Brain microvascular endothelial cell (primary cell): ENCODE results near the gene IL31RA.

Experiments
- DNase-seq: peaks from one replicate; pipeline ENCODE4 v3.0.0-alpha.2; 2020
- H3K27ac ChIP-seq: fragments of 250-450 bp; sonication (Bioruptor Pico); 2 replicates; pipeline ENCODE4 v1.5.1; 2020; ENCODE audit warnings: mild to moderate bottlenecking, moderate library complexity
- H3K27me3 ChIP-seq: fragments of 250-450 bp; sonication (Bioruptor Pico); replicated peaks from 2 replicates; pipeline ENCODE4 v1.5.1; 2020; ENCODE audit warnings: mild to moderate bottlenecking
- H3K36me3 ChIP-seq: fragments of 250-450 bp; sonication (Bioruptor Pico); replicated peaks from 2 replicates; pipeline ENCODE4 v1.5.1; 2020; ENCODE audit warnings: mild to moderate bottlenecking
- H3K4me3 ChIP-seq: 2 replicates; pipeline ENCODE4 v1.5.1; 2011; ENCODE audit warnings: low read depth, mild to moderate bottlenecking, control low read depth, low read length, moderate library complexity
- in situ Hi-C: cut with HindIII; loops from 2 replicates; pipeline ENCODE4 v1.10.0; 2017; ENCODE audit warnings: low sequenced_read_pairs, low pct_ligation_motif_present
- TF ChIP-seq, protein P1 (sequence below): IDR thresholded peaks from 2 replicates; pipeline ENCODE4 v1.5.1; 2011; ENCODE audit warnings: low read depth, mild to moderate bottlenecking, moderate library complexity, low read length, control low read depth, inconsistent platforms; ENCODE audit errors: missing control alignments

The IL31RA gene

DNA sequence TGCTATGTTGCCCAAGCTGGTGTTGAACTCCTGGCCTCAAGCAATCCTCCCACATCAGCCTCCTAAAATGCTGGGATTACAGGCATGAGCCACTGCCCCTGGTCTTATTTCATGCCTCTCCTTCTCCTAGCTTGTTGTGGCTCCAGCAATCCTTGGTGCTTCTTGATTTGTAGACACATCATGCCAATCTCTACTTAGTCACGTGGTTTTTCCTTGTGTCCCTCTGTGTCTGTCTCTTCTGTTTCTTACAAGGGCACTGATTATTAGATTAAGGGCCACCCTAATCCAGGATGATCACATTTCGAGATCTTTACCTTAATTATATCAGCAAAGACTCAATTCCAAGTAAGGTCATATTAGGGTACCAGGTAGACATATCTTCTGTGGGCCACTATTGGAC lies 9.2 kb upstream of the IL31RA start:
- DNase-seq: no peak
- Histone ChIP-seq H3K4me3 (no peak overlapping the region), H3K36me3 (no peaks in the 10 kb centered on the region), H3K27me3 (no peaks in the 10 kb centered on the region), H3K27ac (no peak overlapping the region)
- TF ChIP-seq, protein P1, sequence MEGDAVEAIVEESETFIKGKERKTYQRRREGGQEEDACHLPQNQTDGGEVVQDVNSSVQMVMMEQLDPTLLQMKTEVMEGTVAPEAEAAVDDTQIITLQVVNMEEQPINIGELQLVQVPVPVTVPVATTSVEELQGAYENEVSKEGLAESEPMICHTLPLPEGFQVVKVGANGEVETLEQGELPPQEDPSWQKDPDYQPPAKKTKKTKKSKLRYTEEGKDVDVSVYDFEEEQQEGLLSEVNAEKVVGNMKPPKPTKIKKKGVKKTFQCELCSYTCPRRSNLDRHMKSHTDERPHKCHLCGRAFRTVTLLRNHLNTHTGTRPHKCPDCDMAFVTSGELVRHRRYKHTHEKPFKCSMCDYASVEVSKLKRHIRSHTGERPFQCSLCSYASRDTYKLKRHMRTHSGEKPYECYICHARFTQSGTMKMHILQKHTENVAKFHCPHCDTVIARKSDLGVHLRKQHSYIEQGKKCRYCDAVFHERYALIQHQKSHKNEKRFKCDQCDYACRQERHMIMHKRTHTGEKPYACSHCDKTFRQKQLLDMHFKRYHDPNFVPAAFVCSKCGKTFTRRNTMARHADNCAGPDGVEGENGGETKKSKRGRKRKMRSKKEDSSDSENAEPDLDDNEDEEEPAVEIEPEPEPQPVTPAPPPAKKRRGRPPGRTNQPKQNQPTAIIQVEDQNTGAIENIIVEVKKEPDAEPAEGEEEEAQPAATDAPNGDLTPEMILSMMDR: no peak
- in situ Hi-C loops: no loop called here

- TF ChIP-seq, protein P1: no peak
- Histone ChIP-seq H3K4me3 (no peak overlapping the region), H3K27me3 (no peaks in the 10 kb centered on the region), H3K27ac (no peak overlapping the region), H3K36me3 (no peaks in the 10 kb centered on the region)
- in situ Hi-C loops: no loop called here
- DNase-seq: no peak
Measured at GRCh38 chr5:55847837-55848236, 3.3 kb upstream of the IL31RA start.

DNA sequence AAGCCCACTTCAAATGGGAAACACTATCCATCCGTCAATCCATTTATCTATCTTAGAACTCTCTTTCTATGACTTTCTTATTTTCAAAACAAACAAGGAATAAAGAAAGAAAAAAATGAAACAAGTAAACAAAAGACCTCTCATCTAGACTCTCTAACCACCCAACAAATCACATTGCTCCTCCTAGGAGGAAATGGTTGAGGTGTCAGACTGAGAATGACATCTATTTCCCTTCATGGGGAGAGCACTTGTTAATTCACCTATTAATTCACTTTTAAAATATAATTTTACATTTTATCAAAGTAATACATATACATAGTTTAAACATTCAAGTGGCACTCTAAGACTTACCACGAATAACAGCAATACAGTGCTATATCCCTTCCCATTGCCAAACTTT lies 2.4 kb upstream of the IL31RA start:
- Histone ChIP-seq H3K4me3 (no peak overlapping the region), H3K27ac (no peak overlapping the region), H3K27me3 (no peaks in the 10 kb centered on the region), H3K36me3 (no peaks in the 10 kb centered on the region)
- in situ Hi-C loops: no loop called here
- DNase-seq: no peak
- TF ChIP-seq, protein P1: no peak

DNA sequence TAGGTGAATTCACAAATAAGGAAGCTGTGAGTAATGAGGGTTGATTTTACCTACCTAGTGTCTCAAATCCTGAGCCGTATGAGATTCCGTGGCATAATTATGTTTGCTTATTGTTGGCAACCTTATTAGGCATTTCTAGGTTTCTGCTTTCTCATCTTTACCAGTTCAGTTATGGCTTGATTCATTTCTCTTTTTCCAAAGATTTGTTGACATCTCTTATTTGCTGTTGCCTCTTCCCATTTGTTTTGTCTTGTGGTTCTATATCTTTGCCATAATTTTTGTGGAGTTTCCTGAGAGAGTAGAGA lies 470 bp downstream of the IL31RA start:
- Histone ChIP-seq H3K4me3 (peak overlapping the region; percentile 25), H3K27ac (peak overlapping the region; percentile 78), H3K36me3 (no peaks in the 10 kb centered on the region), H3K27me3 (no peaks in the 10 kb centered on the region)
- in situ Hi-C loops: no loop called here
- no peak for DNase-seq
- TF ChIP-seq, protein P1: no peak

DNA sequence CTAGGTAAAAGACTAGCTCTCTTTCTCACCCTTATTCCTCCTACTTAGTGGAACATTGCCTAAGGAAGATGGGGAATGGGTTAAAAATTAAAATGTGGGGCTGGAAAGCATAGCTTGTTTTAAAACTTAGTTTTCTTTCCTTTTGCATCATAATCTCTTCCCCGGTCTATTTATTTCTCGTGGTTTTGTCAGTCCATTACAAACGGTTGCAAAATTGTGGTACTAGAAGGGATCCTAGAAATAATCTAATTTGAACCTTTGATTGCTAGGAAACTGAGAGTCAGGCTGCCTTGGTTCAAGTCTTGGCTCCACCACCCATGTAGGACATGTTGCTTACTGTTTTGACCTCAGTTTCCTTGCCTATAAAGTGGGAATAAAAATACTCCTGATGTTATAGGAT lies 1.3 kb downstream of the IL31RA start:
- H3K27me3 ChIP-seq: no peaks in the 10 kb centered on the region

More for the DNA sequence above, 1.3 kb downstream of the IL31RA start:
- H3K4me3 ChIP-seq: no peak overlapping the region
- TF ChIP-seq, protein P1: no peak
- in situ Hi-C loops: no loop called here
- DNase-seq: no peak
- H3K36me3 ChIP-seq: no peaks in the 10 kb centered on the region
- H3K27ac ChIP-seq: no peak overlapping the region
